ENCODE measurements around the gene SYF2.
"Not testable (repeated sequence)": the region's sequence is repeated elsewhere in the genome, so short reads cannot be mapped to it uniquely, and the experiment has no call there.

- not testable (repeated sequence) for TF ChIP-seq POLR2A, CTCF (IDR thresholded peaks at IDR 0.05)
Measured at GRCh38 chr1:25268143-25268760, 36.0 kb upstream of the SYF2 start.

Data from adrenal gland (tissue), 5 donors.